Astrocyte of the spinal cord (primary cell): ENCODE results near the gene PMM1.
A peak's percentile ranks its signal among the peaks of the same experiment; 100 is the strongest.

Experiments used
- DNase-seq: peaks from one replicate; pipeline ENCODE4 v3.0.0; 2011; ENCODE audit warnings: low read depth, low spot score
- H3K4me3 ChIP-seq: 2 replicates; pipeline ENCODE4 v1.5.1; 2011; ENCODE audit warnings: low read depth, mild to moderate bottlenecking, low read length, moderate library complexity
- CTCF ChIP-seq: IDR thresholded peaks from 2 replicates; pipeline ENCODE4 v1.5.1; 2012; ENCODE audit warnings: low read depth, mild to moderate bottlenecking, low read length, inconsistent platforms
- in situ Hi-C: cut with HindIII; loops from 2 replicates; pipeline ENCODE4 v1.10.0; 2017; ENCODE audit warnings: low sequenced_read_pairs

The PMM1 gene

GRCh38 chr22:41548830-41549211 lies 40.8 kb downstream of the PMM1 start:
- H3K4me3 ChIP-seq, result no peak overlapping the region
- no peak for TF ChIP-seq CTCF
- in situ Hi-C loops, result no loop called here
- DNase-seq, result no peak

GRCh38 chr22:41544671-41545476 lies 44.8 kb downstream of the PMM1 start:
- in situ Hi-C loops, result no loop called here
- no peak for TF ChIP-seq CTCF
- no peak for DNase-seq
- peak overlapping the region; percentile 89 for H3K4me3 ChIP-seq

GRCh38 chr22:41543854-41544670 lies 45.6 kb downstream of the PMM1 start, which contains the start of gene POLR3H:
POLR3H (minus strand) TSS chr22:41544470; CDS start chr22:41544101, 369 bp downstream.
- in situ Hi-C loops, result no loop called here
- H3K4me3 ChIP-seq, result peak within 1 kb of the TSS; percentile 89
- TF ChIP-seq CTCF, result peak; percentile 71
- peak; percentile 99 for DNase-seq

- in situ Hi-C loops, result no loop called here
- no peak for DNase-seq
- H3K4me3 ChIP-seq, result no peak overlapping the region
- TF ChIP-seq CTCF, result no peak
These were observed 47.4 kb downstream of the PMM1 start for GRCh38 chr22:41542224-41542623.

- TF ChIP-seq CTCF, result no peak
- H3K4me3 ChIP-seq, result no peak overlapping the region
- in situ Hi-C loops, result no loop called here
- DNase-seq, result no peak
These were observed 48.2 kb downstream of the PMM1 start for GRCh38 chr22:41541484-41541883.

GRCh38 chr22:41540365-41540764 lies 49.3 kb downstream of the PMM1 start:
- DNase-seq, result no peak
- in situ Hi-C loops, result no loop called here
- no peak for TF ChIP-seq CTCF
- H3K4me3 ChIP-seq, result no peak overlapping the region
